ENCODE results near the gene SNX5.

SNX5 gene

GRCh38 chr20:17995967-17996819 lies 27.6 kb upstream of the SNX5 start:
- Histone ChIP-seq H3K27ac (no peak overlapping the region), H3K4me3 (no peak overlapping the region)

GRCh38 chr20:17993546-17993945 lies 25.0 kb upstream of the SNX5 start:
- peak overlapping the region in 1 of 21 experiments; percentile 26 for H3K27ac ChIP-seq
- no peak overlapping the region for H3K4me3 ChIP-seq

- no peak overlapping the region for H3K4me3 ChIP-seq
- peak overlapping the region in 1 of 21 experiments; percentile 26 for H3K27ac ChIP-seq
Observed at GRCh38 chr20:17992847-17993513, 24.4 kb upstream of the SNX5 start.

- no peak overlapping the region for H3K27ac ChIP-seq
Observed at GRCh38 chr20:17992224-17992637, 23.6 kb upstream of the SNX5 start.

GRCh38 chr20:17990278-17990972 lies 21.8 kb upstream of the SNX5 start:
- H3K27ac ChIP-seq: no peak overlapping the region
- H3K4me3 ChIP-seq: no peak overlapping the region

More at GRCh38 chr20:17992224-17992637, 23.6 kb upstream of the SNX5 start:
- no peak overlapping the region for H3K4me3 ChIP-seq

GRCh38 chr20:17987988-17988387 lies 19.4 kb upstream of the SNX5 start:
- Histone ChIP-seq H3K4me3 (no peak overlapping the region), H3K27ac (no peak overlapping the region)

- Histone ChIP-seq H3K27ac (no peak overlapping the region), H3K4me3 (no peak overlapping the region)
Observed at GRCh38 chr20:17985388-17986018, 16.9 kb upstream of the SNX5 start.

GRCh38 chr20:17976305-17976704 lies 7.7 kb upstream of the SNX5 start:
- H3K27ac ChIP-seq: no peak overlapping the region
- no peak overlapping the region for H3K4me3 ChIP-seq

- Histone ChIP-seq H3K27ac (peak overlapping the region in 16 of 21 experiments; percentile 9 to 99 (median 97)), H3K4me3 (peak overlapping the region in 5 of 7 experiments; percentile 8 to 88 (median 84))
Observed at GRCh38 chr20:17972121-17972520, 3.5 kb upstream of the SNX5 start.

GRCh38 chr20:17971300-17972013 lies 2.9 kb upstream of the SNX5 start:
- Histone ChIP-seq H3K27ac (peak overlapping the region in 18 of 21 experiments; percentile 9 to 99 (median 97)), H3K4me3 (peak overlapping the region; percentile 5 to 88 (median 84))

GRCh38 chr20:17969884-17970409 lies 1.4 kb upstream of the SNX5 start:
- Histone ChIP-seq H3K4me3 (peak overlapping the region; percentile 75 to 88 (median 84)), H3K27ac (peak overlapping the region in 20 of 21 experiments; percentile 50 to 99 (median 97))

- H3K27ac ChIP-seq: peak overlapping the region; percentile 82 to 99 (median 97)
- H3K4me3 ChIP-seq: peak overlapping the region; percentile 75 to 88 (median 84)
Observed at GRCh38 chr20:17969278-17969883, 787 bp upstream of the SNX5 start.

GRCh38 chr20:17967521-17968365 lies 851 bp downstream of the SNX5 start:
- Histone ChIP-seq H3K4me3 (peak overlapping the region; percentile 75 to 88 (median 84)), H3K27ac (peak overlapping the region; percentile 60 to 99 (median 97))

- Histone ChIP-seq H3K4me3 (peak overlapping the region; percentile 75 to 88 (median 84)), H3K27ac (peak overlapping the region in 20 of 21 experiments; percentile 11 to 99 (median 97))
Observed at GRCh38 chr20:17966432-17967310, 1.9 kb downstream of the SNX5 start.

GRCh38 chr20:17965042-17965697 lies 3.4 kb downstream of the SNX5 start:
- H3K27ac ChIP-seq: peak overlapping the region in 17 of 21 experiments; percentile 35 to 99 (median 97)
- H3K4me3 ChIP-seq: peak overlapping the region in 3 of 7 experiments; percentile 75 to 88 (median 84)

- Histone ChIP-seq H3K27ac (peak overlapping the region in 13 of 21 experiments; percentile 6 to 99 (median 96)), H3K4me3 (no peak overlapping the region)
Observed at GRCh38 chr20:17964632-17965031, 4.0 kb downstream of the SNX5 start.

Measured in skin epidermis (tissue), 12 donors.